Sigmoid colon (tissue), 4 donors: ENCODE results near the gene PRIMPOL.

Experiments used
- CTCF ChIP-seq, 4 experiments: fragments of 450-650 bp in 3 of 4; fragments of 200-600 bp in 1 of 4; IDR thresholded peaks; one replicate each; pipeline ENCODE4 v1.5.1; 2016 to 2019; ENCODE audit warnings: antibody characterized with exemption in 4 of 4, mild to moderate bottlenecking in 3 of 4, moderate library complexity in 2 of 4
- EP300 ChIP-seq, 4 donors: sonication (generic); formaldehyde crosslinking; IDR thresholded peaks; one replicate each; pipeline ENCODE4 v1.6.1; 2017; ENCODE audit warnings: antibody characterized with exemption in 4 of 4
- POLR2A ChIP-seq, 2 donors: fragments of 450-650 bp; IDR thresholded peaks; one replicate each; pipeline ENCODE4 v1.6.1; 2016; ENCODE audit warnings: antibody characterized with exemption in 2 of 2, mild to moderate bottlenecking in 2 of 2, moderate library complexity in 2 of 2

GRCh38 chr4:184635381-184635780 is 14.2 kb upstream of the PRIMPOL start:
- no peak for TF ChIP-seq POLR2A (IDR thresholded peaks at IDR 0.05)
- TF ChIP-seq CTCF (IDR thresholded peaks at IDR 0.05) = no peak
- TF ChIP-seq EP300 (IDR thresholded peaks at IDR 0.05) = no peak
